ENCODE data around the gene BCAS3. TPM values are rescaled to one million over a fixed set of nuclear protein-coding genes. Genes with fewer than 3 reads are reported as not detected.

Gene BCAS3
- total RNA-seq, 2 experiments from 2014 or later: 13.4 to 14.5 TPM

GRCh38 chr17:61371179-61371578 lies 693.5 kb downstream of the BCAS3 start:
- no peak for TF ChIP-seq EZH2phosphoT487 (IDR thresholded peaks at IDR 0.05; ENCODE audit: borderline replicate concordance, low read depth, low read length)
- TF ChIP-seq, protein P1, sequence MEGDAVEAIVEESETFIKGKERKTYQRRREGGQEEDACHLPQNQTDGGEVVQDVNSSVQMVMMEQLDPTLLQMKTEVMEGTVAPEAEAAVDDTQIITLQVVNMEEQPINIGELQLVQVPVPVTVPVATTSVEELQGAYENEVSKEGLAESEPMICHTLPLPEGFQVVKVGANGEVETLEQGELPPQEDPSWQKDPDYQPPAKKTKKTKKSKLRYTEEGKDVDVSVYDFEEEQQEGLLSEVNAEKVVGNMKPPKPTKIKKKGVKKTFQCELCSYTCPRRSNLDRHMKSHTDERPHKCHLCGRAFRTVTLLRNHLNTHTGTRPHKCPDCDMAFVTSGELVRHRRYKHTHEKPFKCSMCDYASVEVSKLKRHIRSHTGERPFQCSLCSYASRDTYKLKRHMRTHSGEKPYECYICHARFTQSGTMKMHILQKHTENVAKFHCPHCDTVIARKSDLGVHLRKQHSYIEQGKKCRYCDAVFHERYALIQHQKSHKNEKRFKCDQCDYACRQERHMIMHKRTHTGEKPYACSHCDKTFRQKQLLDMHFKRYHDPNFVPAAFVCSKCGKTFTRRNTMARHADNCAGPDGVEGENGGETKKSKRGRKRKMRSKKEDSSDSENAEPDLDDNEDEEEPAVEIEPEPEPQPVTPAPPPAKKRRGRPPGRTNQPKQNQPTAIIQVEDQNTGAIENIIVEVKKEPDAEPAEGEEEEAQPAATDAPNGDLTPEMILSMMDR (conservative IDR thresholded peaks at IDR 0.05; ENCODE audit: low read length): no peak
- H3K79me2 ChIP-seq (ENCODE audit: insufficient read depth, low read depth, low read length): no peaks in the 10 kb centered on the region
- ChIA-PET POLR2A (no interaction called here), CTCF (ENCODE audit: unreplicated experiment) (no interaction called here)
- no peak overlapping the region for H3K27ac ChIP-seq (ENCODE audit: low read depth, low read length, poor library complexity, severe bottlenecking)
- H3K4me2 ChIP-seq (ENCODE audit: low read length): no peak overlapping the region
- H3K36me3 ChIP-seq (ENCODE audit: insufficient read depth, low read length): no peaks in the 10 kb centered on the region
- H3K4me3 ChIP-seq (ENCODE audit: low read depth, low read length, poor library complexity, severe bottlenecking): no peak overlapping the region
- no peaks in the 10 kb centered on the region for H3K9me3 ChIP-seq (ENCODE audit: low read length)
- no peaks in the 10 kb centered on the region for H3K4me1 ChIP-seq (ENCODE audit: insufficient read depth, low read length, poor library complexity, severe bottlenecking)
- no peak overlapping the region for H2AFZ ChIP-seq (ENCODE audit: low read length)
- intact Hi-C loops (cut with micrococcal nuclease; ENCODE audit: unreplicated experiment): no loop called here
- DNase-seq (ENCODE audit: low spot score): no peak
- no TSS peak for BruUV-seq (replicated peaks)
- no peaks in the 10 kb centered on the region for H3K9me2 ChIP-seq (ENCODE audit: insufficient read depth, low read length)
- H4K20me1 ChIP-seq (ENCODE audit: insufficient read depth, low read length): no peaks in the 10 kb centered on the region

GRCh38 chr17:61371606-61372005 lies 694.0 kb downstream of the BCAS3 start:
- H3K4me2 ChIP-seq (ENCODE audit: low read length): no peak overlapping the region
- TF ChIP-seq, protein P1 (conservative IDR thresholded peaks at IDR 0.05; ENCODE audit: low read length): no peak
- TF ChIP-seq EZH2phosphoT487 (IDR thresholded peaks at IDR 0.05; ENCODE audit: borderline replicate concordance, low read depth, low read length): no peak
- no peak overlapping the region for H3K4me3 ChIP-seq (ENCODE audit: low read depth, low read length, poor library complexity, severe bottlenecking)
- H4K20me1 ChIP-seq (ENCODE audit: insufficient read depth, low read length): no peaks in the 10 kb centered on the region
- intact Hi-C loops (cut with micrococcal nuclease; ENCODE audit: unreplicated experiment): no loop called here
- no TSS peak for BruUV-seq (replicated peaks)
- H3K9me2 ChIP-seq (ENCODE audit: insufficient read depth, low read length): no peaks in the 10 kb centered on the region
- H3K9me3 ChIP-seq (ENCODE audit: low read length): no peaks in the 10 kb centered on the region
- no peaks in the 10 kb centered on the region for H3K79me2 ChIP-seq (ENCODE audit: insufficient read depth, low read depth, low read length)
- H3K27ac ChIP-seq (ENCODE audit: low read depth, low read length, poor library complexity, severe bottlenecking): no peak overlapping the region
- no peak overlapping the region for H2AFZ ChIP-seq (ENCODE audit: low read length)
- H3K36me3 ChIP-seq (ENCODE audit: insufficient read depth, low read length): no peaks in the 10 kb centered on the region
- ChIA-PET CTCF (ENCODE audit: unreplicated experiment) (no interaction called here), POLR2A (no interaction called here)
- no peaks in the 10 kb centered on the region for H3K4me1 ChIP-seq (ENCODE audit: insufficient read depth, low read length, poor library complexity, severe bottlenecking)
- no peak for DNase-seq (ENCODE audit: low spot score)

DNA sequence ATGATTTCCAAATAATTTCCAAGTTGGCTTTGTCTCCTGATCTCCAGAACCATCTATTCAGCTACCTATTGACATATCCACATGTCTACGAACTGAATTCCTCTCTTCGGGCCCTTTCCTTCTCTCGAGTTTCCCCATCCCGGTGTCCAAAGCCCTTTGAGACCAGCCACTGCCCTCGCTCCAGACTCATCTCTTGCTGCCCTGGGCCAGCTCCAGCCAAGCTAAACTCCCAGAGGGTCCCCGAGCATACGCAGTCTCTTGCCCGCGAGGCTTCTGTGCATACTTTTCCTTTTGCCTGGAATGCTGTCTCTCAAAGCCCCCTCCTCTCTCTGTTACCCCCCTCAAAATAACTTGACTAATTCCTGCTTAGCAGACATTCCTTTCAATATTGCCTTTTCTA lies 694.8 kb downstream of the BCAS3 start:
- ChIA-PET CTCF (ENCODE audit: unreplicated experiment) (no interaction called here), POLR2A (no interaction called here)
- Histone ChIP-seq H3K79me2 (ENCODE audit: insufficient read depth, low read depth, low read length) (no peaks in the 10 kb centered on the region), H3K27ac (ENCODE audit: low read depth, low read length, poor library complexity, severe bottlenecking) (no peak overlapping the region), H3K9me3 (ENCODE audit: low read length) (no peaks in the 10 kb centered on the region), H4K20me1 (ENCODE audit: insufficient read depth, low read length) (no peaks in the 10 kb centered on the region), H3K4me1 (ENCODE audit: insufficient read depth, low read length, poor library complexity, severe bottlenecking) (no peaks in the 10 kb centered on the region), H3K36me3 (ENCODE audit: insufficient read depth, low read length) (no peaks in the 10 kb centered on the region), H3K4me2 (ENCODE audit: low read length) (no peak overlapping the region), H3K4me3 (ENCODE audit: low read depth, low read length, poor library complexity, severe bottlenecking) (no peak overlapping the region), H3K9me2 (ENCODE audit: insufficient read depth, low read length) (no peaks in the 10 kb centered on the region), H2AFZ (ENCODE audit: low read length) (no peak overlapping the region)
- BruUV-seq (replicated peaks): no TSS peak
- TF ChIP-seq, protein P1 (conservative IDR thresholded peaks at IDR 0.05; ENCODE audit: low read length): no peak
- no peak for TF ChIP-seq EZH2phosphoT487 (IDR thresholded peaks at IDR 0.05; ENCODE audit: borderline replicate concordance, low read depth, low read length)
- intact Hi-C loops (cut with micrococcal nuclease; ENCODE audit: unreplicated experiment): no loop called here
- no peak for DNase-seq (ENCODE audit: low spot score)
